Vagina (tissue), 2 donors: ENCODE data around the gene FKBP15.

ENCODE experiments used
- CTCF ChIP-seq, 3 experiments: fragments of 450-650 bp in 2 of 3; fragments of 200-600 bp in 1 of 3; sonication (generic) in 1 of 3; IDR thresholded peaks; one replicate each; pipeline ENCODE4 v1.5.1; 2017 to 2019; ENCODE audit warnings: antibody characterized with exemption in 3 of 3, mild to moderate bottlenecking in 2 of 3, moderate library complexity in 2 of 3
- POLR2A ChIP-seq, 2 donors: fragments of 450-650 bp; IDR thresholded peaks; one replicate each; pipeline ENCODE4 v1.6.1; 2017; ENCODE audit warnings: antibody characterized with exemption in 2 of 2, mild to moderate bottlenecking in 2 of 2, moderate library complexity in 2 of 2
- POLR2AphosphoS5 ChIP-seq, 2 donors: sonication (generic); formaldehyde crosslinking; IDR thresholded peaks; one replicate each; pipeline ENCODE4 v1.9.0; 2017; ENCODE audit warnings: antibody characterized with exemption in 2 of 2, mild to moderate bottlenecking in 2 of 2, low read depth in 1 of 2; ENCODE audit not compliant: insufficient read depth in 1 of 2

- TF ChIP-seq CTCF (IDR thresholded peaks at IDR 0.05) (no peak), POLR2A (IDR thresholded peaks at IDR 0.05) (no peak), POLR2AphosphoS5 (IDR thresholded peaks at IDR 0.05; ENCODE audit: insufficient read depth in 1 of 2, low read depth in 1 of 2) (no peak)
Measured at GRCh38 chr9:113261917-113262671, 41.0 kb upstream of the FKBP15 start.
